BJ (cell line): ENCODE data around the gene MYL10. TPM values are rescaled to one million over a fixed set of nuclear protein-coding genes. Genes with fewer than 3 reads are reported as not detected.
"Not testable (repeated sequence)": the region's sequence is repeated elsewhere in the genome, so short reads cannot be mapped to it uniquely, and the experiment has no call there.

ENCODE experiments used
- CTCF ChIA-PET: fragments of 350-600 bp; formaldehyde crosslinking; extraction: SDS; loops from one replicate; lab custom pipeline; 2021; ENCODE audit warnings: antibody characterized with exemption, inconsistent platforms; lab: Yijun Ruan, JAX
- POLR2A ChIA-PET: fragments of 300-600 bp; sonication (Branson Sonifier 250); formaldehyde crosslinking; extraction: SDS; loops from one replicate; lab custom pipeline; 2021; ENCODE audit warnings: antibody characterized with exemption; lab: Charles Lee
- DNase-seq: peaks from one replicate; pipeline ENCODE4 v3.0.0-alpha.2; 2011; ENCODE audit warnings: low read depth
- H3K27me3 ChIP-seq: 2 replicates; pipeline ENCODE4 v1.6.0; 2011; ENCODE audit warnings: low read length; ENCODE audit not compliant: control insufficient read depth, insufficient read depth
- H3K36me3 ChIP-seq: 2 replicates; pipeline ENCODE4 v1.5.1; 2011; ENCODE audit warnings: low read length; ENCODE audit not compliant: control insufficient read depth, insufficient read depth
- H3K4me3 ChIP-seq: 2 replicates; pipeline ENCODE4 v1.5.1; 2011; ENCODE audit warnings: low read depth, mild to moderate bottlenecking, control low read depth, low read length
- CTCF ChIP-seq: IDR thresholded peaks from 2 replicates; pipeline ENCODE4 v1.5.1; 2011; ENCODE audit warnings: low read depth, mild to moderate bottlenecking, control low read depth, inconsistent platforms, low read length, moderate library complexity; ENCODE audit not compliant: insufficient read depth
- polyA plus RNA-seq: library from polyadenylated mRNA; depleted of rRNA; stranded (reverse); fragments of >200 nt; gene quantifications from 2 replicates; pipeline ENCODE4 v1.2.3, GENCODE V29; 2011

The MYL10 gene
- polyA plus RNA-seq, 1 experiment, result 0.07 TPM

GRCh38 chr7:101659706-101660105 lies 30.6 kb upstream of the MYL10 start:
- CTCF ChIA-PET, result interaction anchor here (0.8 to 1.3 kb wide), 2 partner anchors 9 to 10 kb away, joined by 3 to 5 read pairs; no protein-coding TSS in a partner anchor
- no peak for DNase-seq
- Histone ChIP-seq H3K36me3 (no peaks in the 10 kb centered on the region), H3K4me3 (no peak overlapping the region), H3K27me3 (peaks cover 6% of the 10 kb centered on the region)
- TF ChIP-seq CTCF, result no peak
- POLR2A ChIA-PET, result no interaction called here

- H3K4me3 ChIP-seq, result no peak overlapping the region
- H3K27me3 ChIP-seq, result peaks cover 5% of the 10 kb centered on the region
- ChIA-PET POLR2A (no interaction called here), CTCF (interaction anchor here (0.6 to 0.7 kb wide), 2 partner anchors 125 to 169 kb away, joined by 3 to 4 read pairs; no protein-coding TSS in a partner anchor)
- TF ChIP-seq CTCF, result no peak
- H3K36me3 ChIP-seq, result no peaks in the 10 kb centered on the region
- no peak for DNase-seq
These were observed 28.1 kb upstream of the MYL10 start for GRCh38 chr7:101657171-101657570.

- Histone ChIP-seq H3K36me3 (no peaks in the 10 kb centered on the region), H3K27me3 (no peaks in the 10 kb centered on the region), H3K4me3 (no peak overlapping the region)
- no peak for TF ChIP-seq CTCF
- no peak for DNase-seq
- ChIA-PET POLR2A (no interaction called here), CTCF (interaction anchor here (0.7 kb wide), 1 partner anchor 23 kb away, joined by 3 read pairs; no protein-coding TSS in a partner anchor)
These were observed 22.0 kb upstream of the MYL10 start for GRCh38 chr7:101651112-101651511.

- POLR2A ChIA-PET, result no interaction called here
- H3K4me3 ChIP-seq, result no peak overlapping the region
- no peak for DNase-seq
- no peak for TF ChIP-seq CTCF
- no peaks in the 10 kb centered on the region for H3K27me3 ChIP-seq
- H3K36me3 ChIP-seq, result no peaks in the 10 kb centered on the region
- CTCF ChIA-PET, result interaction anchor here (0.7 kb wide), 2 partner anchors 23 to 588 kb away, joined by 3 read pairs; no protein-coding TSS in a partner anchor
These were observed 21.5 kb upstream of the MYL10 start for GRCh38 chr7:101650579-101651081.

- DNase-seq, H3K36me3 ChIP-seq, H3K27me3 ChIP-seq, POLR2A ChIA-PET, CTCF ChIA-PET, H3K4me3 ChIP-seq: not testable (repeated sequence)
These were observed 18.8 kb upstream of the MYL10 start for GRCh38 chr7:101647876-101648275.

- POLR2A ChIA-PET, result no interaction called here
- CTCF ChIA-PET, result no interaction called here
- Histone ChIP-seq H3K36me3 (no peaks in the 10 kb centered on the region), H3K27me3 (no peaks in the 10 kb centered on the region), H3K4me3 (no peak overlapping the region)
- no peak for DNase-seq
- TF ChIP-seq CTCF, result no peak
These were observed 16.9 kb upstream of the MYL10 start for GRCh38 chr7:101645951-101646350.
